HG03045 (cell line): ENCODE measurements around the gene ZBTB22.

ENCODE experiments used
- ATAC-seq: cut with Tn5 transposase; IDR thresholded peaks from one replicate; pipeline ENCODE4 v1.9.1; 2021; ENCODE audit warnings: mild to moderate bottlenecking, moderate library complexity; ENCODE audit not compliant: unreplicated experiment

The ZBTB22 gene

GRCh38 chr6:33330736-33331135 lies 13.2 kb upstream of the ZBTB22 start:
- ATAC-seq: no peak

GRCh38 chr6:33329058-33329457 lies 11.5 kb upstream of the ZBTB22 start:
- ATAC-seq: no peak

- no peak for ATAC-seq
These were observed 6.6 kb upstream of the ZBTB22 start for GRCh38 chr6:33324125-33324524.

- peak; percentile 11 for ATAC-seq
These were observed 6.0 kb upstream of the ZBTB22 start for GRCh38 chr6:33323623-33323948.

GRCh38 chr6:33321227-33321626 lies 3.7 kb upstream of the ZBTB22 start:
- no peak for ATAC-seq

GRCh38 chr6:33320315-33321181 lies 3.0 kb upstream of the ZBTB22 start:
- ATAC-seq: no peak

GRCh38 chr6:33319939-33320314 lies 2.4 kb upstream of the ZBTB22 start:
- ATAC-seq: no peak

- no peak for ATAC-seq
These were observed 1.0 kb upstream of the ZBTB22 start for GRCh38 chr6:33318426-33319073.

- ATAC-seq: no peak
These were observed 200 bp downstream of the ZBTB22 start for GRCh38 chr6:33317419-33317668.

- ATAC-seq: no peak
These were observed 733 bp downstream of the ZBTB22 start for GRCh38 chr6:33316603-33317418.

GRCh38 chr6:33315793-33316602 lies 1.5 kb downstream of the ZBTB22 start:
- ATAC-seq: no peak

- no peak for ATAC-seq
These were observed 2.4 kb downstream of the ZBTB22 start for GRCh38 chr6:33314943-33315792.

- no peak for ATAC-seq
These were observed 3.0 kb downstream of the ZBTB22 start for GRCh38 chr6:33314515-33314942.

GRCh38 chr6:33313709-33314514 lies 3.6 kb downstream of the ZBTB22 start, which contains the start of gene TAPBP:
Gene TAPBP (minus strand): TSS chr6:33314078. CDS start chr6:33314041, 37 bp downstream.
- ATAC-seq: peak; percentile 28

- ATAC-seq: peak; percentile 3
These were observed 4.3 kb downstream of the ZBTB22 start for GRCh38 chr6:33313105-33313708.

- ATAC-seq: no peak
These were observed 5.0 kb downstream of the ZBTB22 start for GRCh38 chr6:33312361-33313104.

GRCh38 chr6:33306356-33306755 lies 11.2 kb downstream of the ZBTB22 start:
- no peak for ATAC-seq

- no peak for ATAC-seq
These were observed 12.5 kb downstream of the ZBTB22 start for GRCh38 chr6:33305052-33305451.
